Osteocyte (in vitro differentiated cells): ENCODE results near the gene SH3PXD2A. TPM values are rescaled to one million over a fixed set of nuclear protein-coding genes. Genes with fewer than 3 reads are reported as not detected.

Source experiments
- DNase-seq: peaks from one replicate; pipeline ENCODE4 v3.0.0; 2021; ENCODE audit warnings: mixed read lengths; ENCODE audit not compliant: unreplicated experiment; ENCODE audit errors: extremely low spot score
- H3K27ac Mint-ChIP-seq: one replicate; pipeline ENCODE4 v1.8.0; 2021; ENCODE audit warnings: mild to moderate bottlenecking, mixed read lengths; ENCODE audit not compliant: unreplicated experiment
- H3K27me3 Mint-ChIP-seq: one replicate; pipeline ENCODE4 v1.8.0; 2021; ENCODE audit warnings: mixed read lengths; ENCODE audit not compliant: unreplicated experiment
- H3K36me3 Mint-ChIP-seq: one replicate; pipeline ENCODE4 v1.8.0; 2021; ENCODE audit warnings: mixed read lengths; ENCODE audit not compliant: unreplicated experiment
- H3K4me1 Mint-ChIP-seq: one replicate; pipeline ENCODE4 v1.8.0; 2021; ENCODE audit warnings: mixed read lengths; ENCODE audit not compliant: unreplicated experiment
- H3K4me3 Mint-ChIP-seq: one replicate; pipeline ENCODE4 v1.8.0; 2021; ENCODE audit warnings: mild to moderate bottlenecking, moderate library complexity, mixed read lengths; ENCODE audit not compliant: unreplicated experiment
- H3K9me3 Mint-ChIP-seq: one replicate; pipeline ENCODE4 v1.8.0; 2021; ENCODE audit warnings: mixed read lengths; ENCODE audit not compliant: unreplicated experiment
- CTCF ChIP-seq: fragments of 200-600 bp; sonication (generic); IDR thresholded peaks from 2 replicates; pipeline ENCODE4 v1.5.0; 2021; ENCODE audit warnings: antibody characterized with exemption, mild to moderate bottlenecking, moderate library complexity
- total RNA-seq: library from RNA; stranded (reverse); gene quantifications from 2 replicates; pipeline ENCODE4 v1.2.1, GENCODE V29; 2021

SH3PXD2A gene
- total RNA-seq, 1 donor from 2014 or later: 43.0 TPM

DNA sequence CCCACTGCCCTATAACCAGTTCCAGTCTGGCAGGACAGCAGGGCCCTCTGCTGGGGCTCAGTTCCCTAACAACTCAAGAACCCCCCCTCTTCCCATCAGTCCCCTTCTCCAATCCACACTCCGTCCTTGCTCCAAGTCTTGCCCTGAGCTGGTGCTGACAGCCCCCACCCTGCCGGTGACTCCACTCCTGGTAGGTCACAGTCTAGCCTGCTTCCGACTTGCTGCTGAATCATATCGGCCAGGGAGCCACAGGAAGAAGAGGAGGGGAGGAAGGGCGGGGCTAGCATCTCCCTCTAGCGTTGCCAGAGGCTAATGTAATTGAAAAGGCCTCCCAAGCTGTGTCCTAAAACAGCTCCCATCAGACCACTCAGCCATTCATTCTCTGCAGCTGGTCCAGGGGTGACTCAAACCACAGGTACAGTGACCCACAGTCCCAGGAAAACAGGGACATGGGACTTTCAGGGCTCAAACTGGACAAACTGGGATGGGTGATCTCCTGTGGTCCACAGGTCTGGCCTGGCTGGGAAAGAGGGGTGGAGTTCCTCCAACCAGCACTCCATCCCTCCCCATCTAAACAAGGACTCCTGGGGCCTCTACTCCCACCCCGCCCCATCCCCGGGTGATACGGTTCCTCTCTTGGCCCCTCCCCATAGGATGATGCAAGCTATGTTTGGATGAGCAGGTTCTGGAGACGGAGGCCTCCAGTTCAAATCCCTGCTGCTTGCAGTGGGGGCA, 158.8 kb downstream of the SH3PXD2A start:
- TF ChIP-seq CTCF: peak; percentile 26
- Mint-ChIP-seq H3K4me3 (peak overlapping the region; percentile 12), H3K9me3 (no peaks in the 10 kb centered on the region), H3K36me3 (no peaks in the 10 kb centered on the region), H3K27me3 (peaks cover 6% of the 10 kb centered on the region), H3K27ac (peak overlapping the region; percentile 14), H3K4me1 (peaks cover 24% of the 10 kb centered on the region)
- no peak for DNase-seq

GRCh38 chr10:103696094-103696410, 159.3 kb downstream of the SH3PXD2A start:
- no peak for DNase-seq
- H3K36me3 Mint-ChIP-seq: no peaks in the 10 kb centered on the region
- no peak for TF ChIP-seq CTCF
- H3K9me3 Mint-ChIP-seq: no peaks in the 10 kb centered on the region
- peaks cover 24% of the 10 kb centered on the region for H3K4me1 Mint-ChIP-seq
- H3K27ac Mint-ChIP-seq: no peak overlapping the region
- peaks cover 6% of the 10 kb centered on the region for H3K27me3 Mint-ChIP-seq
- no peak overlapping the region for H3K4me3 Mint-ChIP-seq

DNA sequence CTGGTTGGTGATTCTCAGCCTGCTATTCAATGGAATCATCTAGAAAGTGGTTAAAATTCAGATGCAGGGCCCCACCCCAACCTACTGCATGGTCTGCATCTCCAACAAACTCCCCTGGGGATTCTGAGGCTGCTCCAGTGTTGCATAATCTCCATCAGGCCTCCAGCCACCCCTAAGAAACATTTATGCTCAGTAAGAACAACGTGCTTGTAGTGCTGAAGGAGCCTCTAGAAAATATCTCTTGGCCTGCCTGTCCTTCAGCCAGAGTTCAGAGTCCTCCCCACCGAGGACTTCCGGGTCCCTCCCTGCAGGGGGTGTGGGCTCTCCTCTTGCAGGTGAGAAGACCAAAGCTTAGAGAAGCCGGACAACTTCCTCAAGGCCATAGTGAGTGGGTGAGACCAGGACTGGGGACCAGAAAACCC, 159.8 kb downstream of the SH3PXD2A start:
- no peak for DNase-seq
- Mint-ChIP-seq H3K27me3 (peaks cover 6% of the 10 kb centered on the region), H3K9me3 (no peaks in the 10 kb centered on the region), H3K4me3 (no peak overlapping the region), H3K27ac (no peak overlapping the region), H3K4me1 (peaks cover 24% of the 10 kb centered on the region), H3K36me3 (no peaks in the 10 kb centered on the region)
- TF ChIP-seq CTCF: no peak

DNA sequence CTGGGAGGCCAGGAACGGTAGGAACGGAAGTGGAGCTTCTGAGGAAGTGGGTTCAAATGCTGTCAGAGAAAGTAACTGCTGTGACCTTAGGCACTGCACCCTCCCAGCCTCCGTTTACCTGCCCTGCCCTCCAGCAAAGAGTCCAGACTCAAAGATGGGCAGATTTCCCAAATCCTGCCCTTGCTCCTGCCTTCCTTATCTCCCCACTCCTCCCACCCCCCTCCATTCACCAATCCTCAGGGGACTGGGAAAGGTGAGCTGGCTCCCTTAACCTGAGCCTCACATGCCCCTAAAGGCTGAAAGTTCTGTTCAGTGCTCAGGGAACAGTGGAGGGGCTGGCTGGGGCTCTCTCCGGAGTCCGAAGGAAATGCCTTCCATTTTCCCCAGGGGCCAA, 161.6 kb downstream of the SH3PXD2A start:
- Mint-ChIP-seq H3K36me3 (no peaks in the 10 kb centered on the region), H3K9me3 (no peaks in the 10 kb centered on the region), H3K4me3 (peak overlapping the region; percentile 67), H3K27me3 (peaks cover 8% of the 10 kb centered on the region), H3K27ac (no peak overlapping the region), H3K4me1 (peaks cover 24% of the 10 kb centered on the region)
- DNase-seq: no peak
- TF ChIP-seq CTCF: no peak

- DNase-seq: no peak
- Mint-ChIP-seq H3K36me3 (no peaks in the 10 kb centered on the region), H3K9me3 (no peaks in the 10 kb centered on the region), H3K27me3 (peaks cover 11% of the 10 kb centered on the region), H3K27ac (no peak overlapping the region), H3K4me3 (peak overlapping the region; percentile 67), H3K4me1 (peaks cover 26% of the 10 kb centered on the region)
- no peak for TF ChIP-seq CTCF
These were observed 162.2 kb downstream of the SH3PXD2A start for GRCh38 chr10:103692952-103693811.
